ENCODE data around the gene SLC9A9.

GRCh38 chr3:143363276-143363675, 485.0 kb downstream of the SLC9A9 start:
- no peak for TF ChIP-seq CTCF (IDR thresholded peaks at IDR 0.05 in 8 of 11, conservative IDR thresholded peaks at IDR 0.05 in 3 of 11)
- TF ChIP-seq POLR2A (IDR thresholded peaks at IDR 0.05): no peak
- TF ChIP-seq POLR2AphosphoS5 (IDR thresholded peaks at IDR 0.05): no peak
